SK-N-SH (cell line): ENCODE measurements around the gene ZDHHC18. TPM values are rescaled to one million over a fixed set of nuclear protein-coding genes. Genes with fewer than 3 reads are reported as not detected.

ENCODE experiments used
- CTCF ChIA-PET: fragments of 300-600, 350-600 bp; formaldehyde crosslinking; extraction: SDS; loops from one replicate; lab custom pipeline; 2021; lab: Yijun Ruan, JAX
- POLR2A ChIA-PET: fragments of 350-600 bp; sonication (Branson Sonifier 250); formaldehyde crosslinking; extraction: SDS; loops from one replicate; lab custom pipeline; 2020; ENCODE audit warnings: antibody characterized with exemption, inconsistent platforms; lab: Yijun Ruan, JAX
- DNase-seq: peaks from one replicate; pipeline ENCODE4 v3.0.0; 2012
- H2AFZ ChIP-seq: fragments of 200-600 bp; sonication (generic); 2 replicates; pipeline ENCODE4 v1.8.1; 2016; ENCODE audit warnings: antibody characterized with exemption, mild to moderate bottlenecking, low read depth
- H3F3A ChIP-seq: fragments of 200-600 bp; sonication (generic); replicated peaks from 2 replicates; pipeline ENCODE3; 2016; ENCODE audit warnings: antibody characterized with exemption, mild to moderate bottlenecking; ENCODE audit not compliant: insufficient read depth
- H3K27ac ChIP-seq, 2 experiments: fragments of 200-500 bp in 1 of 2; fragments of 200-600 bp in 1 of 2; sonication (Bioruptor generic) in 1 of 2; sonication (generic), shearing (Covaris generic) in 1 of 2; 2 replicates each; pipeline versions ENCODE4 v1.5.1 to v1.6.1; 2014 to 2016; ENCODE audit warnings: low read depth in 2 of 2, inconsistent platforms in 1 of 2, low read length in 1 of 2, mild to moderate bottlenecking in 1 of 2, mixed read lengths in 1 of 2
- H3K27me3 ChIP-seq: fragments of 200-600 bp; sonication (generic), shearing (Covaris generic); 2 replicates; pipeline ENCODE4 v1.6.1; 2016; ENCODE audit warnings: mixed run types; ENCODE audit not compliant: insufficient read depth
- H3K36me3 ChIP-seq, 2 experiments: fragments of 200-500 bp in 1 of 2; fragments of 200-600 bp in 1 of 2; sonication (Bioruptor generic) in 1 of 2; sonication (generic) in 1 of 2; replicated peaks in 1 of 2; 2 replicates each; pipeline versions ENCODE3 to v1.5.1; 2014 to 2016; ENCODE audit warnings: low read length in 1 of 2, mild to moderate bottlenecking in 1 of 2; ENCODE audit not compliant: insufficient read depth in 2 of 2, control insufficient read depth in 1 of 2
- H3K4me1 ChIP-seq, 2 experiments: fragments of 200-500 bp in 1 of 2; fragments of 200-600 bp in 1 of 2; sonication (Bioruptor generic) in 1 of 2; sonication (generic), shearing (Covaris generic) in 1 of 2; 2 replicates each; pipeline versions ENCODE4 v1.5.1 to v1.6.1; 2014 to 2016; ENCODE audit warnings: low read depth in 1 of 2, low read length in 1 of 2, mixed run types in 1 of 2; ENCODE audit not compliant: insufficient read depth in 2 of 2, control insufficient read depth in 1 of 2
- H3K4me2 ChIP-seq: fragments of 200-600 bp; sonication (generic), shearing (Covaris generic); 2 replicates; pipeline ENCODE4 v1.6.1; 2017; ENCODE audit warnings: mixed run types
- H3K4me3 ChIP-seq, 2 experiments: fragments of 200-500 bp in 1 of 2; fragments of 200-600 bp in 1 of 2; sonication (Bioruptor generic) in 1 of 2; sonication (generic), shearing (Covaris generic) in 1 of 2; 2 replicates each; pipeline versions ENCODE4 v1.5.1 to v1.8.1; 2014 to 2016; ENCODE audit warnings: low read depth in 2 of 2, inconsistent platforms in 1 of 2, low read length in 1 of 2, mild to moderate bottlenecking in 1 of 2, mixed read lengths in 1 of 2, moderate library complexity in 1 of 2
- H3K79me2 ChIP-seq: fragments of 200-600 bp; sonication (generic); 2 replicates; pipeline ENCODE4 v1.8.1; 2017; ENCODE audit warnings: mild to moderate bottlenecking; ENCODE audit not compliant: insufficient read depth
- H3K9ac ChIP-seq: fragments of 200-600 bp; sonication (generic); 2 replicates; pipeline ENCODE4 v1.6.1; 2017; ENCODE audit warnings: mixed run types
- H3K9me2 ChIP-seq: fragments of 200-600 bp; sonication (generic); 2 replicates; pipeline ENCODE4 v1.6.1; 2017; ENCODE audit warnings: mixed run types
- H3K9me3 ChIP-seq: fragments of 200-600 bp; sonication (generic); 2 replicates; pipeline ENCODE4 v1.6.1; 2017; ENCODE audit warnings: mixed run types, mild to moderate bottlenecking, moderate library complexity
- H4K20me1 ChIP-seq: fragments of 200-600 bp; sonication (generic); 2 replicates; pipeline ENCODE4 v1.6.1; 2017; ENCODE audit warnings: mild to moderate bottlenecking, mixed run types; ENCODE audit not compliant: insufficient read depth
- EZH2phosphoT487 ChIP-seq: fragments of 200-600 bp; sonication (generic); IDR thresholded peaks from 2 replicates; pipeline ENCODE4 v1.6.1; 2017; ENCODE audit warnings: low read depth, mixed run types, mild to moderate bottlenecking, antibody characterized with exemption, moderate library complexity, borderline replicate concordance
- FOSL2 ChIP-seq: IDR thresholded peaks from 2 replicates; pipeline ENCODE4 v1.4.0; 2012; ENCODE audit warnings: low read depth, mild to moderate bottlenecking, moderate library complexity, borderline replicate concordance
- JUND ChIP-seq: IDR thresholded peaks from 2 replicates; pipeline ENCODE4 v1.4.0; 2012
- RXRA ChIP-seq: IDR thresholded peaks from 2 replicates; pipeline ENCODE4 v1.4.0; 2012; ENCODE audit warnings: low read depth, mild to moderate bottlenecking, borderline replicate concordance
- USF1 ChIP-seq: IDR thresholded peaks from 2 replicates; pipeline ENCODE4 v1.4.0; 2012; ENCODE audit warnings: low read depth, borderline replicate concordance
- USF2 ChIP-seq: fragments of 150-350 bp; IDR thresholded peaks from 2 replicates; pipeline ENCODE4 v1.6.1; 2017; ENCODE audit warnings: antibody characterized with exemption, low read length, low read depth, borderline replicate concordance
- WGBS: methylation state at CpG from one replicate; pipeline ENCODE4 v1.1.6; 2017; ENCODE audit warnings: low lambda C conversion rate; 5-methylcytosine and 5-hydroxymethylcytosine counted together
- polyA plus RNA-seq, 3 experiments: library from polyadenylated mRNA; depleted of rRNA; stranded (reverse); fragments of >200 nt; gene quantifications; 2 replicates each; pipeline ENCODE4 v1.2.3, GENCODE V29; 2012
- TF ChIP-seq, protein P1 (sequence below): fragments of 200-600 bp; sonication (generic); IDR thresholded peaks from 2 replicates; pipeline ENCODE4 v1.6.1; 2017; ENCODE audit warnings: antibody characterized with exemption, mild to moderate bottlenecking, moderate library complexity

Gene ZDHHC18
- polyA plus RNA-seq, 1 of the 3 experiments (the other 2 are of a cell fraction), result 33.0 TPM

DNA sequence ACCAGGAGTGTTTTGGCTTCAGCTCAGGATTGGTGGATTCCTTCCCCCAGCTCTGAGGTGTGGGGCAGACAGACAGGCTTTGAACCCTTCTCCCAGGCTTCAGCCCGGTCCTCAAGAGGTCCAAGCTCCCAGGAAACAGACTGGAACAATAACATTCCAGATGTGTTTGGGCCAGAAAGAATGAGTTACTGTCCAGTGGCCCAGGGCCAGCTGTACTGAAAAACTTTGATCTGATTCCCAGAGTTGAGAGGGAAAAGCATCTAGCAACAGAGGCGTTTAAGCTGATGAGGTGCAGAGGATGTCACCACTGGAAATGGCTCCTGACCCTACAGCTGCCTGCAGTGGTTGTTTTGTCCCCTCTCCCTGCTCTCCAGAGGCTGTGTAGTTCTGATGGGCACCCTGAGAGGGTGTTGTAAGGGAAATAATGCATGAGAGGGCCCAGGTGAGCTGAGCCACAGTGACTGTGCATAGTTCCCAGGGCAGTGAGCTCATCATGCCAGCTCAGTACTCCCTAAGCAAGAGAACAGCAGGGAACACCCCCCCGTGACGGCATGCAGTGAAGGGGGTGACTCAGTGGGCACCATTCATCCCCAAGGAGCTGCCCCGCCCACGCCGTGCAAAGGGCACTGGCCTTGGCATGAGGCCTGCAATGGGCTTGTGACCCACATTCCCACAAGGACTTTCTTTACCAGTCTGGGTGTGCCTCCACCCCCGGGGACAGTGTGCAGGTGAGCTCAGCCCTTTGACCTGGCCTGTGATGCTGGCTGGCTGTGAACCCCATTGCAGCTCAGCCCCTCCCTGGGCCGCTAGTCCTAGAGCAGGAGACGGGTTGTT, 22.7 kb downstream of the ZDHHC18 start:
- Histone ChIP-seq H3K9ac (peak overlapping the region; percentile 30; the same call in 1 of the 2 replicates), H3K9me2 (no peaks in the 10 kb centered on the region), H4K20me1 (no peaks in the 10 kb centered on the region), H3K4me1 (peaks cover 0 to 8% of the 10 kb centered on the region in 2 experiments; a peak in 2 of 4 replicates), H3K36me3 (peaks cover 15 to 45% of the 10 kb centered on the region in 2 experiments), H3K27me3 (no peaks in the 10 kb centered on the region), H3F3A (peaks cover 15% of the 10 kb centered on the region), H3K9me3 (no peaks in the 10 kb centered on the region), H3K27ac (peak overlapping the region in 1 of 2 experiments; percentile 80; a peak in 2 of 4 replicates), H3K4me2 (peak overlapping the region; percentile 10; the same call in 1 of the 2 replicates), H3K79me2 (peaks cover 12% of the 10 kb centered on the region; the same call in 1 of the 2 replicates), H2AFZ (no peak overlapping the region), H3K4me3 (no peak overlapping the region)
- DNase-seq, result no peak
- peak; percentile 53; the same call in 1 of the 2 replicates for TF ChIP-seq FOSL2
- 0 out of 2 replicates have a peak, but pooled peaks have one; percentile 14 for TF ChIP-seq JUND
- TF ChIP-seq EZH2phosphoT487, result no peak
- TF ChIP-seq RXRA, result no peak
- no peak for TF ChIP-seq USF1
- ChIA-PET POLR2A (no interaction called here), CTCF (interaction anchor here (0.7 to 2.4 kb wide), 6 partner anchors 14 to 432 kb away, joined by 3 to 14 read pairs (median 4); no protein-coding TSS in a partner anchor)
- 58% methylated on average over 6 of the region's 10 CpGs for WGBS

- no peak for TF ChIP-seq USF2
- TF ChIP-seq, protein P1, sequence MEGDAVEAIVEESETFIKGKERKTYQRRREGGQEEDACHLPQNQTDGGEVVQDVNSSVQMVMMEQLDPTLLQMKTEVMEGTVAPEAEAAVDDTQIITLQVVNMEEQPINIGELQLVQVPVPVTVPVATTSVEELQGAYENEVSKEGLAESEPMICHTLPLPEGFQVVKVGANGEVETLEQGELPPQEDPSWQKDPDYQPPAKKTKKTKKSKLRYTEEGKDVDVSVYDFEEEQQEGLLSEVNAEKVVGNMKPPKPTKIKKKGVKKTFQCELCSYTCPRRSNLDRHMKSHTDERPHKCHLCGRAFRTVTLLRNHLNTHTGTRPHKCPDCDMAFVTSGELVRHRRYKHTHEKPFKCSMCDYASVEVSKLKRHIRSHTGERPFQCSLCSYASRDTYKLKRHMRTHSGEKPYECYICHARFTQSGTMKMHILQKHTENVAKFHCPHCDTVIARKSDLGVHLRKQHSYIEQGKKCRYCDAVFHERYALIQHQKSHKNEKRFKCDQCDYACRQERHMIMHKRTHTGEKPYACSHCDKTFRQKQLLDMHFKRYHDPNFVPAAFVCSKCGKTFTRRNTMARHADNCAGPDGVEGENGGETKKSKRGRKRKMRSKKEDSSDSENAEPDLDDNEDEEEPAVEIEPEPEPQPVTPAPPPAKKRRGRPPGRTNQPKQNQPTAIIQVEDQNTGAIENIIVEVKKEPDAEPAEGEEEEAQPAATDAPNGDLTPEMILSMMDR, result 0 out of 2 replicates have a peak, but pooled peaks have one; percentile 26
- Histone ChIP-seq H3K36me3 (peaks cover 21 to 59% of the 10 kb centered on the region in 2 experiments), H3K9me3 (no peaks in the 10 kb centered on the region), H3K4me1 (peaks cover 0 to 8% of the 10 kb centered on the region in 2 experiments; a peak in 2 of 4 replicates), H3K79me2 (no peaks in the 10 kb centered on the region), H4K20me1 (no peaks in the 10 kb centered on the region), H3K4me2 (no peak overlapping the region), H2AFZ (no peak overlapping the region), H3K9me2 (no peaks in the 10 kb centered on the region), H3K4me3 (no peak overlapping the region), H3K27me3 (no peaks in the 10 kb centered on the region), H3K9ac (no peak overlapping the region), H3K27ac (no peak overlapping the region), H3F3A (peaks cover 9% of the 10 kb centered on the region)
- no peak for DNase-seq
- ChIA-PET POLR2A (no interaction called here), CTCF (interaction anchor here (0.9 to 2.4 kb wide), 3 partner anchors 28 to 249 kb away, joined by 3 to 14 read pairs (median 6); no protein-coding TSS in a partner anchor)
- 91% methylated on average over 12 of the region's 12 CpGs for WGBS
These were observed 24.7 kb downstream of the ZDHHC18 start for GRCh38 chr1:26851106-26851684.
